Measurements from ENCODE around the gene NRXN3. TPM values are rescaled to one million over a fixed set of nuclear protein-coding genes. Genes with fewer than 3 reads are reported as not detected.

NRXN3 gene
- polyA plus RNA-seq, 1 of the 3 experiments (the other 2 are of a cell fraction), result 1.6 TPM

DNA sequence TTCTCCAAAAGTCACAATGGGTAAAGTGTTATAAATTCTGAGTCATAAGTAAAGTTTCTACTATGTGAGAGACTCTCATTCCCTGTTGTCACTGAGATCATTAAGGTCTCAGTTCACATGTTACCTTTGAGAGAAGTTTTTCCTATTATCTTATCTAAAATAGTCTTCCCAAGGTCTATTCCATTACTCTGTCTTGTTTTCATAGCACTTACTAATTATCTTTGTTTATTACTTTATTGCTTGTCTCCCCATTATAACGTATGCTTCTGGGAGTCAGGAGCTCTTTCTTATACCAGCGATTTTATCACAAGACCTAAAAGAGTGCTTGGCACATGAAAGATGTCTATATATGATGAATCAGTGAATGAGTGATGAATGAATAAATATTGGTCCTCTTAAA lies 1039.2 kb downstream of the NRXN3 start:
- no peak overlapping the region for H3K4me3 ChIP-seq (ENCODE audit: low read depth in 2 of 2, low read length in 1 of 2)
- no peak overlapping the region for H3K9ac ChIP-seq
- ChIA-PET CTCF (no interaction called here), POLR2A (no interaction called here)
- H3K9me3 ChIP-seq, result no peaks in the 10 kb centered on the region
- no peak overlapping the region for H3K27ac ChIP-seq (ENCODE audit: low read depth in 2 of 2, low read length in 1 of 2)
- no peaks in the 10 kb centered on the region for H3K9me2 ChIP-seq
- DNase-seq, result no peak
- H3K4me1 ChIP-seq (ENCODE audit: control insufficient read depth in 1 of 2, insufficient read depth in 2 of 2, low read depth in 1 of 2, low read length in 1 of 2), result no peaks in the 10 kb centered on the region
- no peaks in the 10 kb centered on the region for H3K27me3 ChIP-seq (ENCODE audit: insufficient read depth)
- no peak for TF ChIP-seq TCF12 (IDR thresholded peaks at IDR 0.05)
- TF ChIP-seq, protein P1, sequence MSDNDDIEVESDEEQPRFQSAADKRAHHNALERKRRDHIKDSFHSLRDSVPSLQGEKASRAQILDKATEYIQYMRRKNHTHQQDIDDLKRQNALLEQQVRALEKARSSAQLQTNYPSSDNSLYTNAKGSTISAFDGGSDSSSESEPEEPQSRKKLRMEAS (IDR thresholded peaks at IDR 0.05; ENCODE audit: low read depth), result no peak
- no peak for TF ChIP-seq FOSL2 (IDR thresholded peaks at IDR 0.05; ENCODE audit: borderline replicate concordance, low read depth)
- TF ChIP-seq FOXM1 (IDR thresholded peaks at IDR 0.05; ENCODE audit: low read depth), result no peak
- TF ChIP-seq, protein P2, sequence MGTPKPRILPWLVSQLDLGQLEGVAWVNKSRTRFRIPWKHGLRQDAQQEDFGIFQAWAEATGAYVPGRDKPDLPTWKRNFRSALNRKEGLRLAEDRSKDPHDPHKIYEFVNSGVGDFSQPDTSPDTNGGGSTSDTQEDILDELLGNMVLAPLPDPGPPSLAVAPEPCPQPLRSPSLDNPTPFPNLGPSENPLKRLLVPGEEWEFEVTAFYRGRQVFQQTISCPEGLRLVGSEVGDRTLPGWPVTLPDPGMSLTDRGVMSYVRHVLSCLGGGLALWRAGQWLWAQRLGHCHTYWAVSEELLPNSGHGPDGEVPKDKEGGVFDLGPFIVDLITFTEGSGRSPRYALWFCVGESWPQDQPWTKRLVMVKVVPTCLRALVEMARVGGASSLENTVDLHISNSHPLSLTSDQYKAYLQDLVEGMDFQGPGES (IDR thresholded peaks at IDR 0.05; ENCODE audit: low read depth, low read length), result no peak
- TF ChIP-seq RCOR1 (IDR thresholded peaks at IDR 0.05; ENCODE audit: low read length), result no peak
- TF ChIP-seq TEAD4 (IDR thresholded peaks at IDR 0.05; ENCODE audit: borderline replicate concordance, insufficient read depth), result no peak
- TF ChIP-seq, protein P3, sequence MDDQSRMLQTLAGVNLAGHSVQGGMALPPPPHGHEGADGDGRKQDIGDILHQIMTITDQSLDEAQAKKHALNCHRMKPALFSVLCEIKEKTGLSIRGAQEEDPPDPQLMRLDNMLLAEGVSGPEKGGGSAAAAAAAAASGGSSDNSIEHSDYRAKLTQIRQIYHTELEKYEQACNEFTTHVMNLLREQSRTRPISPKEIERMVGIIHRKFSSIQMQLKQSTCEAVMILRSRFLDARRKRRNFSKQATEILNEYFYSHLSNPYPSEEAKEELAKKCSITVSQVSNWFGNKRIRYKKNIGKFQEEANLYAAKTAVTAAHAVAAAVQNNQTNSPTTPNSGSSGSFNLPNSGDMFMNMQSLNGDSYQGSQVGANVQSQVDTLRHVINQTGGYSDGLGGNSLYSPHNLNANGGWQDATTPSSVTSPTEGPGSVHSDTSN (IDR thresholded peaks at IDR 0.05), result no peak
- no peak for TF ChIP-seq RAD21 (IDR thresholded peaks at IDR 0.05; ENCODE audit: low read length)
- TF ChIP-seq TAF1 (IDR thresholded peaks at IDR 0.05; ENCODE audit: borderline replicate concordance, low read depth, low read length), result no peak
- TF ChIP-seq CHD2 (IDR thresholded peaks at IDR 0.05; ENCODE audit: low read length, partially characterized antibody), result no peak
- TF ChIP-seq RXRA (IDR thresholded peaks at IDR 0.05; ENCODE audit: borderline replicate concordance, low read depth), result no peak
- no peak for TF ChIP-seq GABPA (IDR thresholded peaks at IDR 0.05; ENCODE audit: low read depth)
- TF ChIP-seq ELF1 (IDR thresholded peaks at IDR 0.05), result no peak
- TF ChIP-seq MXI1 (IDR thresholded peaks at IDR 0.05; ENCODE audit: low read depth, low read length), result no peak
- no peak for TF ChIP-seq POLR2AphosphoS5 (IDR thresholded peaks at IDR 0.05; ENCODE audit: low read depth, low read length)
- TF ChIP-seq, protein P4, sequence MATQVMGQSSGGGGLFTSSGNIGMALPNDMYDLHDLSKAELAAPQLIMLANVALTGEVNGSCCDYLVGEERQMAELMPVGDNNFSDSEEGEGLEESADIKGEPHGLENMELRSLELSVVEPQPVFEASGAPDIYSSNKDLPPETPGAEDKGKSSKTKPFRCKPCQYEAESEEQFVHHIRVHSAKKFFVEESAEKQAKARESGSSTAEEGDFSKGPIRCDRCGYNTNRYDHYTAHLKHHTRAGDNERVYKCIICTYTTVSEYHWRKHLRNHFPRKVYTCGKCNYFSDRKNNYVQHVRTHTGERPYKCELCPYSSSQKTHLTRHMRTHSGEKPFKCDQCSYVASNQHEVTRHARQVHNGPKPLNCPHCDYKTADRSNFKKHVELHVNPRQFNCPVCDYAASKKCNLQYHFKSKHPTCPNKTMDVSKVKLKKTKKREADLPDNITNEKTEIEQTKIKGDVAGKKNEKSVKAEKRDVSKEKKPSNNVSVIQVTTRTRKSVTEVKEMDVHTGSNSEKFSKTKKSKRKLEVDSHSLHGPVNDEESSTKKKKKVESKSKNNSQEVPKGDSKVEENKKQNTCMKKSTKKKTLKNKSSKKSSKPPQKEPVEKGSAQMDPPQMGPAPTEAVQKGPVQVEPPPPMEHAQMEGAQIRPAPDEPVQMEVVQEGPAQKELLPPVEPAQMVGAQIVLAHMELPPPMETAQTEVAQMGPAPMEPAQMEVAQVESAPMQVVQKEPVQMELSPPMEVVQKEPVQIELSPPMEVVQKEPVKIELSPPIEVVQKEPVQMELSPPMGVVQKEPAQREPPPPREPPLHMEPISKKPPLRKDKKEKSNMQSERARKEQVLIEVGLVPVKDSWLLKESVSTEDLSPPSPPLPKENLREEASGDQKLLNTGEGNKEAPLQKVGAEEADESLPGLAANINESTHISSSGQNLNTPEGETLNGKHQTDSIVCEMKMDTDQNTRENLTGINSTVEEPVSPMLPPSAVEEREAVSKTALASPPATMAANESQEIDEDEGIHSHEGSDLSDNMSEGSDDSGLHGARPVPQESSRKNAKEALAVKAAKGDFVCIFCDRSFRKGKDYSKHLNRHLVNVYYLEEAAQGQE (IDR thresholded peaks at IDR 0.05; ENCODE audit: low read depth, low read length), result no peak
- no peak for TF ChIP-seq EZH2phosphoT487 (IDR thresholded peaks at IDR 0.05; ENCODE audit: borderline replicate concordance, low read depth)
- TF ChIP-seq NRF1 (IDR thresholded peaks at IDR 0.05; ENCODE audit: low read depth, low read length), result no peak
- TF ChIP-seq RFX5 (IDR thresholded peaks at IDR 0.05; ENCODE audit: low read length), result no peak
- H3K36me3 ChIP-seq (replicated peaks in 1 of 2; ENCODE audit: control insufficient read depth in 1 of 2, insufficient read depth in 2 of 2, low read length in 1 of 2), result no peaks in the 10 kb centered on the region
- no peak overlapping the region for H3K4me2 ChIP-seq
- no peak overlapping the region for H2AFZ ChIP-seq (ENCODE audit: low read depth)
- H3K79me2 ChIP-seq (ENCODE audit: insufficient read depth), result no peaks in the 10 kb centered on the region
- no peaks in the 10 kb centered on the region for H4K20me1 ChIP-seq (ENCODE audit: insufficient read depth)
- no peaks in the 10 kb centered on the region for H3F3A ChIP-seq (replicated peaks; ENCODE audit: insufficient read depth)
- 21% methylated on average over 2 of the region's 2 CpGs for WGBS (ENCODE audit: low lambda C conversion rate)

Measured in SK-N-SH (cell line).